Activated CD8-positive, alpha-beta T cell treated with anti-CD3 and anti-CD28 coated beads, Interleukin-2, amount 10 ng/mL, durations not matched to agents 7 days and 5 days (primary cell): ENCODE measurements around the gene IGF1. TPM values are rescaled to one million over a fixed set of nuclear protein-coding genes. Genes with fewer than 3 reads are reported as not detected.

ENCODE experiments used
- ATAC-seq: fragments of 150-1000 bp; cut with Tn5 transposase; one replicate; pipeline ENCODE4 v1.10.0; 2021; ENCODE audit warnings: moderate library complexity
- CTCF ChIA-PET: fragments of 350-600 bp; sonication (Branson Sonifier 250); formaldehyde crosslinking; loops from one replicate; lab custom pipeline; 2021; ENCODE audit warnings: antibody characterized with exemption; lab: Charles Lee
- POLR2A ChIA-PET: fragments of 350-600 bp; sonication (Branson Sonifier 250); formaldehyde crosslinking; loops from one replicate; lab custom pipeline; 2021; ENCODE audit warnings: antibody characterized with exemption; lab: Charles Lee
- DNase-seq: peaks from one replicate; pipeline ENCODE4 v3.0.0-alpha.2; 2020
- H3K27ac Mint-ChIP-seq: one replicate; pipeline ENCODE4 v1.8.0; 2021; ENCODE audit warnings: mild to moderate bottlenecking, mixed read lengths
- H3K27me3 Mint-ChIP-seq: one replicate; pipeline ENCODE4 v1.8.0; 2021; ENCODE audit warnings: low read depth, mixed read lengths
- H3K36me3 Mint-ChIP-seq: one replicate; pipeline ENCODE4 v1.8.0; 2021; ENCODE audit warnings: low read depth, mixed read lengths
- H3K4me1 Mint-ChIP-seq: one replicate; pipeline ENCODE4 v1.8.0; 2021; ENCODE audit warnings: low read depth, mixed read lengths
- H3K4me3 Mint-ChIP-seq: one replicate; pipeline ENCODE4 v1.8.0; 2021; ENCODE audit warnings: mild to moderate bottlenecking, mixed read lengths
- H3K9me3 Mint-ChIP-seq: one replicate; pipeline ENCODE4 v1.8.0; 2022; ENCODE audit warnings: mixed read lengths; ENCODE audit not compliant: insufficient read depth
- total RNA-seq, 2 experiments: library from RNA; stranded (reverse); gene quantifications; one replicate each; pipeline ENCODE4 v1.2.3, GENCODE V29; 2021

The IGF1 gene
- total RNA-seq, 2 experiments from 2014 or later, result 0.52 to 1.2 TPM

DNA sequence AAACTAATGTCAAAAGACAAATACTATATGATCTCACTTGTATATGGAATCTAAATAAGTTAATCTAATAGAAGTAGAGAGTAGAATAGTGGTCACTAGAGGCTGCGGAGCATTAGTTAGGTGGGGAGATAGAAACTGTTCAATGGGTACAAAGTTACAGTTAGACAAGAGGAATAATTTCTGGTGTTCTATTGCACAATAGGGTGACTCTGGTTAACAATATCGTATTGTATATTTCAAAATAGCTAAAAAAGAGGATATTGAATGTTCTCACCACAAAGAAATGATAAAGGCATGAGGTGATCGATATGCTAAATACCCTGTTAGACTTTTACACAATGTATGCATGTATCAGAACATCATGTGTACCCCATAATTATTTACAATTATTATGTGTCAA is 42.9 kb downstream of the IGF1 start:
- Mint-ChIP-seq H3K4me3 (no peak overlapping the region), H3K27me3 (no peaks in the 10 kb centered on the region), H3K36me3 (no peaks in the 10 kb centered on the region), H3K9me3 (no peaks in the 10 kb centered on the region), H3K27ac (no peak overlapping the region), H3K4me1 (no peaks in the 10 kb centered on the region)
- no peak for ATAC-seq
- ChIA-PET POLR2A (no interaction called here), CTCF (no interaction called here)
- DNase-seq, result no peak

DNA sequence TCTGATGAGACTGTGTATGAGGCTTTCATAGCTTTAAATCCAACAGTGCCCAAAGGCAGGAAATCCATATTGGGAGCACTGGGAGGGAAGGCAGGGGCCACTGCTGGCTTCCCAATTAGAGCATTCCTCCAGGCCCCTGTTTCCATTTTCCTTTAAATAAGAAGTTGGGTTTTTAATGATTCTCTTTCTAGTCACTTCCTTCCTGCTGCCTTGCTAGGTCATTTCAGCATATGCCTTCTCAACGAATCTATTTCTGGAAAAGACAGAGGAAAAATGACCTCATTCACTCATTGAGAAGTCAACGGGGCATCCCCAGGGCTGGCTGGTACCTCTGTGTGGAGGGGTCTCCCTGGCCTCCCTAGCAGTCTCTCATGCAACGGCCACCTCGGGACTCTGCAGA is 43.5 kb downstream of the IGF1 start:
- POLR2A ChIA-PET, result no interaction called here
- H3K36me3 Mint-ChIP-seq, result no peaks in the 10 kb centered on the region
- no peaks in the 10 kb centered on the region for H3K9me3 Mint-ChIP-seq
- DNase-seq (no peak), ATAC-seq (no peak)
- CTCF ChIA-PET, result no interaction called here
- H3K4me1 Mint-ChIP-seq, result no peaks in the 10 kb centered on the region
- no peaks in the 10 kb centered on the region for H3K27me3 Mint-ChIP-seq
- H3K27ac Mint-ChIP-seq, result no peak overlapping the region
- H3K4me3 Mint-ChIP-seq, result no peak overlapping the region

DNA sequence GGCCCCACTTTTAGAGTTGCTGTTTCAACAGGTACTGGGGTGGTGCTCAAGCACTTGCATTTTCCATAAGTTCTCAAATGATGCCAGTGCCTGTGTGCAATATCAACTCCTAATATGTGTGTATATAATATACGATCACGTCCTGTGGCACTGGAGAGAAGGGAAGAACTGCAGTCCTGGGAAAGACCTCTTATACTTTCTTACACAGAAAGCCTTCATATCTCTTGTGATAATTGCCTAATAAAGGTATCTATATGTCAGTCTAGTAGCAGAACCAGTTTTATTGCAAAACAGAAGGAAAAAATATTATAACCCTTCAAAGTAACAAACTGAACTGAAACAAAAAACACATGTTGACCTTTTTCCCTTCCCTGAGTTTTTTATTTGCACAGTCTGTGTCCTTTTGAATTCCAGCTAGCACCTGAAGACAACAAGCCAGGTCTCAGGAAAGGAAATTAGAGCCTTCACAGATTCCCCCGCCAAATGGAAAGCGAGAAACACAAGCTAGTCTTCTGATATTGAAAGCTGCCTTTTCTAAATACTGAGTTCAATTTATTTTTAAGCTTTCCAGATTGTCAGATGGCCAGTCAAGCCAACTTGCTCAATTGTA is 44.4 kb downstream of the IGF1 start:
- no peak overlapping the region for H3K27ac Mint-ChIP-seq
- no peaks in the 10 kb centered on the region for H3K4me1 Mint-ChIP-seq
- ChIA-PET POLR2A (no interaction called here), CTCF (no interaction called here)
- no peaks in the 10 kb centered on the region for H3K9me3 Mint-ChIP-seq
- DNase-seq, result no peak
- no peaks in the 10 kb centered on the region for H3K27me3 Mint-ChIP-seq
- no peak for ATAC-seq
- H3K4me3 Mint-ChIP-seq, result no peak overlapping the region
- no peaks in the 10 kb centered on the region for H3K36me3 Mint-ChIP-seq

DNA sequence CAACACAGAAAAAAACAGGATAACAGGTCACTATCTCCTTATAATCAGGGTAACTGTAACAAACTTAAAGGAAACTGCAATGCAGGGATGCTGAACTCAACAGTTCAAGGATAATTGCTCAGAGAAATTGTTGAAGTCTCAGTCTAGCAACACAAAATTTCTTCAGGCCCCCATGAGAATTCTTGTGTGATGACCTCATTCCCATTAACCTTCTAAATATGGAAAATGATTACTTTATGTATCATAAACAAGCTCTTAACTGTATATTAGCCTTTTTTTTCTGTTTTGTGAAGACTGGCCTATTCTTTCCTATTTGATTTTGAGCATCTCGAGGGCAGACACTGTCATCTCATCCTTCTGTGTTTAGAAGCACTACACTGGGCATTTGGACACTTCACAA is 47.1 kb downstream of the IGF1 start:
- H3K27me3 Mint-ChIP-seq, result no peaks in the 10 kb centered on the region
- no peak overlapping the region for H3K27ac Mint-ChIP-seq
- H3K9me3 Mint-ChIP-seq, result no peaks in the 10 kb centered on the region
- no peak overlapping the region for H3K4me3 Mint-ChIP-seq
- H3K36me3 Mint-ChIP-seq, result no peaks in the 10 kb centered on the region
- no peak for DNase-seq
- no peaks in the 10 kb centered on the region for H3K4me1 Mint-ChIP-seq
- POLR2A ChIA-PET, result no interaction called here
- CTCF ChIA-PET, result no interaction called here
- ATAC-seq, result no peak

DNA sequence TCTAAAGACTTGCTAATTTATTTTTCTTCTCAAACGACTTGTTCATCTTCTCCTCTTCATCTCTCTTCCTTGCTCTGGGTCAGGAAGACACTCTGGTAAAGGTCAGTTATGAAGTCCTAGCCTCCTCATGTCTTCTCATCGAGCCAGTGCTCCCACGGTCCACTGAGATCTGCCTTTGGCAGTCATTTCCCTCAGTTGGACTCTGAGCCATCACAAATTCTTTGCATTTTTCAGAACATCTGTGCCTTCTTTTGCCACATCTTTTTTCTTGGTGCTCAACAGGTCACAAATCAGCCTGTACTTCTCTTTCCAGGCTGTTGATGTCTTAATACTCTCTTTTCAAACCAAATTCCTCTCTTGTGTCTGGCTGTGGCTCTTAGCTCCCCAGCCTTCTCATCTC is 49.7 kb downstream of the IGF1 start:
- Mint-ChIP-seq H3K27ac (no peak overlapping the region), H3K9me3 (no peaks in the 10 kb centered on the region), H3K4me3 (no peak overlapping the region), H3K27me3 (no peaks in the 10 kb centered on the region), H3K36me3 (no peaks in the 10 kb centered on the region), H3K4me1 (no peaks in the 10 kb centered on the region)
- no peak for ATAC-seq
- no peak for DNase-seq
- CTCF ChIA-PET, result interaction anchor here (1.2 to 1.3 kb wide), 3 partner anchors 9 to 53 kb away, joined by 3 read pairs; no protein-coding TSS in a partner anchor
- POLR2A ChIA-PET, result no interaction called here

DNA sequence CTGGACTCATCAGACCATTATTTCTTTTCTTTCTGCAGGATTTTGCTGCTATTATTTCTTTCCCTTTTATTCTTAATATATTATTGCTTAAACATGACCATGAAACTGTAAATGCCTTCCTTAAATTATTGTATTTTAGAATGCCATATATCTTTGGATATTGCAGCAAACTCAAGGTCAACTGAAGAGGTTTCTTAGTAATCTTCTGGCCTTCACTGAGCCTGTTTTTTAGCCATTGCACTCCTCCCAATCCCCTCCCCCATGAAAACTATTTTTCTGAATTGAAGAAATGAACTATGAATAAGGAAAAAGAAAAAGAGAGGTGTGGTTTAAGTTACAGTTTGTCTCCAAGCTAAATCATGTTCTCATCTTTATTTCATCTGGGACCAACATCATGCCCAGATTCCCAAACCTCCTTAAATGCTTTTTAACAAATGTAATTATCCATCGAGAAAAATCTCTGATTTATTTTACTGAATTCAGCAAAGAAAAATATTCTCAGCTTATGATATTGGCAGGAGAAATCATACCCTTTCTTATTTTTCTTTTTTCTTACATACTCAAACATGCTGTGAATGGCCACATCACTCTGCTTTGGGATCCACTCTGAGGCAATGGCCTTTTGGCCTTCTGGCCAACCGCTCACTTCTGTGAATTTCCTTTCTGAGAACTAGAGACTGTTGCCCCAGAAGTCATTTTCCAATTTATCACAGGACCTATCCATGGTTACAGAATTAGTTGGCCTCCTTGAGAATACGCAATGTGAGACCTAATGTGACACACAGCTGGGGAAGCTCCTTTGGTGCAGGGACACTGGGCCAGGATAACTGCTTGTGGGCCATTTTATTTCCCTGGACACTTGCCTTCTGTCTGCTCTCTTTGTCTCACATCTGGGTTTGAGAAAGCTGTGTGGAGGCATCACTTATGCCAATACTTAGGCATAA is 50.9 kb downstream of the IGF1 start:
- ChIA-PET POLR2A (no interaction called here), CTCF (interaction anchor here (1.1 to 1.2 kb wide), 2 partner anchors 18 to 49 kb away, joined by 3 read pairs; no protein-coding TSS in a partner anchor)
- Mint-ChIP-seq H3K27ac (no peak overlapping the region), H3K4me1 (no peaks in the 10 kb centered on the region), H3K27me3 (no peaks in the 10 kb centered on the region), H3K9me3 (no peaks in the 10 kb centered on the region), H3K36me3 (no peaks in the 10 kb centered on the region), H3K4me3 (no peak overlapping the region)
- DNase-seq (no peak), ATAC-seq (no peak)

DNA sequence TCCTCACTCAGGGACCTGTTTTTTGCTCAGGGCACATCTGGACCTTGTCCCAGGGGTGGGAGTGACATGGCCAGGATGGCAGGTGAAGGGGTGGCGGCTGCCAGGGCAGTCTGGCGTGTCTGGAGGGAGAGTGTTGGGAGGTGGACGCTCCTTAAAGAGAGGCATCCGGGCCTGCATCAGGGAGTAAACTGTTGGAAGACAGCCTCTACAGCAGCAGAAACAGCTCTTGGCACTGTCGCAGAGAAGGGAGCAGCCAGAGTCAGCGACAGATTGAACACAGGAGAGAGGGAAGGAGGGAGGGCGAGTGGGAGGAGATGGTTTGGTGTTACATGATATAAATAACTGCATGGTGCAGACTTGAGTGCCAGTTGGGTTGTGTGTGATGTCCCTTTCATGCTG is 52.8 kb downstream of the IGF1 start:
- Mint-ChIP-seq H3K4me3 (no peak overlapping the region), H3K27me3 (no peaks in the 10 kb centered on the region), H3K36me3 (no peaks in the 10 kb centered on the region), H3K9me3 (no peaks in the 10 kb centered on the region), H3K27ac (no peak overlapping the region), H3K4me1 (no peaks in the 10 kb centered on the region)
- no peak for DNase-seq
- CTCF ChIA-PET, result no interaction called here
- POLR2A ChIA-PET, result no interaction called here
- ATAC-seq, result no peak

DNA sequence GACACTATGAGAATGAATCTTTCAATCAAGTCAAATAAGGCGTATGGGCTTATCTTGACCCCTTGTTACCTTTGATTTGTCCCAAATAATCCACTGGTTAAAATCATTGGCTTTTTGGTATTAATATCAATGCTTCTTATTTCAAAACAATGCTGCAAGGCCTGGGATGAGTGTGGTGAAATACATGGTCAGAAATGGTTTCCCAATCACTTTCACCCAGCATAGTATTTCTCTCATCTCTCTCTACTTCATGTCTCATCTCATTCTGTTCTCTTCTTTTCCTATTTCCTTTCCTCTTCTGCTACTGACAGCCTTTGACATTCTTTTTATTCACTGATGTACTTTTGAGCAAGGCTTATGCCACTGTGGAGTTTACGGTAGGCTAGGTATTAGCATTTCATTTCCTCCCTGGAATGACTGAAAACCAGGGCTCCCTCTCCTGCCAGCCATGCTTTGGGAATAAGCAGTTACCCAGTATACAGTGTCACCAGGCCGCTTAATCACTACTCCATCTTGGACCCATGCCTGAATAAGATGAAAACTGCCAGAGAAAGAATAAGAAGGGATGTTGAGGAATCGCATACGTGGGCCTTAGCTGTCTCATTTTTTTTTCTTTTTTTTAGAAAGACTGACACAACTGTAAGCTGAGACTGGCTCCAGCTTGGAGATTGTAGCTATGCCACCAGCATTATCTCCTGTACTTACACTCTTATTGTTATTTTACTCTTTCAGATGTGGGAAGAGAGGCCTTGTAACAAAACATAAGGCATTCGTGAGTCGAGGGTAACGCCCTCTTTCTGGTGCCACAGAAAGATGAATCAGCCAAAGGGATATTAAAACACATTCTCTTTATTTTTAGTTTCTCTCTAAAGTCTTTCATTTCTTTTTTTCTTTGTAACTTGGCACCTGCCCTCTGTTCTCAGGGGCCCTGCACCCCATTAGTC is 53.5 kb downstream of the IGF1 start:
- H3K27ac Mint-ChIP-seq, result no peak overlapping the region
- peaks cover 4% of the 10 kb centered on the region for H3K4me1 Mint-ChIP-seq
- no peaks in the 10 kb centered on the region for H3K36me3 Mint-ChIP-seq
- ATAC-seq (no peak), DNase-seq (no peak)
- H3K9me3 Mint-ChIP-seq, result no peaks in the 10 kb centered on the region
- no peak overlapping the region for H3K4me3 Mint-ChIP-seq
- H3K27me3 Mint-ChIP-seq, result no peaks in the 10 kb centered on the region
- CTCF ChIA-PET, result no interaction called here
- POLR2A ChIA-PET, result no interaction called here

DNA sequence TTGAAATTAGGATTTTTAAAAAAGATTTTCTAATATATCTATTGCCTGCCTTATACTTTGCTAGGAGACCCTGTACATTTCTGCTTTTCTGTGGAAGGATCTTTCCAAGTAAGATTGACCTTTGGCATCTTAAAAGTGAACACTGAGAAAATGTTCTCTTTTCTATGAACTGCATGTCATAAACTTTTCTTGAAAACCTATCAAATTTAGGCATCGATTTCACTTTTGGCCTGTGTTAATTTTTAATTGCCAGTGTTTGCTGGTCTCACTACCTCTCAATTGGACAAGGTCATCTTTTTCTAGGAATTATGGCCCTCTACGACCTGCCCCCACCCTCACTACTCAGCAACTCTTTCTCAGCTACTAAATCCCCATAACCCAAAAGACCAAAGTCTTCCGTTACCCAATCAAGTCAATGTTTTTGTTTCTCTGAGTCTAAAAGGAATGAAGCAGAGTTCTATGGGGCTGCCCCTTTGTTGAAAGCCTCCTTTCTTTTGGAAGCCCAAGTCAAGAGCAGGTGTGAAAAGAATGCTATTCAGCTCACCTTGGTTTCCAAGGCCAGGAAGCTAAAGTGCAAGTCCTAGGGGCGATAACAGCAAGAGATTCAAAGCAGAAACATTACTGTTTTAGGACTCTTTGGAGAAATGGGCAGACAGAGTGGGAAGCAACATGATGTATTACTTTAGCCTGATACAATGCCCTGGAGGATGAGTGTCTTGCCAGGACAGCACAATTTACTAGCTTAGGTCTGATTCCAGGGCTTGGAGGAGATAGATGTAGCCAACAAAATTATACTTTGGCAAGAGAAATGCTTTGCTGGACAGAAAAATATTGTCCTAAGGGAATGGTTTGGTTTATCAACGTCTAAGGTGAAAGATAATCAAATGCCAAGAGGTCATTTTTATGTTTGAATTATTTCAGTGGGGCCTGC is 55.0 kb downstream of the IGF1 start:
- DNase-seq (no peak), ATAC-seq (no peak)
- peaks cover 16% of the 10 kb centered on the region for H3K4me1 Mint-ChIP-seq
- ChIA-PET POLR2A (no interaction called here), CTCF (interaction anchor here (0.7 kb wide), 1 partner anchor 59 kb away, joined by 3 read pairs; no protein-coding TSS in a partner anchor)
- H3K27me3 Mint-ChIP-seq, result no peaks in the 10 kb centered on the region
- no peaks in the 10 kb centered on the region for H3K36me3 Mint-ChIP-seq
- no peaks in the 10 kb centered on the region for H3K9me3 Mint-ChIP-seq
- no peak overlapping the region for H3K4me3 Mint-ChIP-seq
- no peak overlapping the region for H3K27ac Mint-ChIP-seq

DNA sequence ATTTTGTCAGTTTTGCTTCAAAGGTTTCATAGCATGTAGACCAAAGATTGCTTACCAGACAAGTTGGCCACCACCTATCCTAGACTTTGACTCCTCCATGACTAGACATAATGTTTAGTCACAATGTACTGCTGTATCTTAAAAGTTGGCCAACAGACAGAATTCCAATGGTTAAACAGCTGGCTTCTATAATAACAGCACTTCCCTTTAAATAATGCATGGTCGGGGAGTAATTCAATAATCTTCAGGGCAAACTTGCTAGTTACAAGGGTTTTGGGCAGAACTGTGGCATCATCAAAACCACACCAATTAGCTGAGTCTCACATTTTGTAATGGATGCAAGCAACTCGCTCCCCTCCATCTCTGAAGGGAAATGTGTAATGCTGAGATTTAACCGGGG is 56.9 kb downstream of the IGF1 start:
- DNase-seq, result no peak
- Mint-ChIP-seq H3K27me3 (peaks cover 3% of the 10 kb centered on the region), H3K4me1 (peaks cover 16% of the 10 kb centered on the region), H3K4me3 (no peak overlapping the region), H3K36me3 (no peaks in the 10 kb centered on the region), H3K27ac (no peak overlapping the region), H3K9me3 (no peaks in the 10 kb centered on the region)
- POLR2A ChIA-PET, result no interaction called here
- CTCF ChIA-PET, result no interaction called here
- ATAC-seq, result no peak
